A673 (cell line): ENCODE measurements around the gene ADGRG2.

Experiments
- CTCF ChIP-seq: fragments of 300-800, 200-600 bp; sonication (generic); conservative IDR thresholded peaks from 2 replicates; pipeline ENCODE4 v1.5.1; 2017; ENCODE audit warnings: low read depth, mild to moderate bottlenecking, antibody characterized with exemption, low read length, moderate library complexity, mixed read lengths
- EZH2 ChIP-seq: fragments of 200-600 bp; sonication (generic); IDR thresholded peaks from 2 replicates; pipeline ENCODE4 v1.6.1; 2017; ENCODE audit warnings: borderline replicate concordance, low read depth, mild to moderate bottlenecking, mixed read lengths, antibody characterized with exemption, low read length; ENCODE audit not compliant: poor library complexity, severe bottlenecking

- TF ChIP-seq CTCF, result no peak
- TF ChIP-seq EZH2, result no peak
Measured at GRCh38 chrX:19152762-19153161, 30.5 kb upstream of the ADGRG2 start.
